A673 (cell line): Measurements from ENCODE around the gene CDHR2.

Source experiments
- EZH2 ChIP-seq: fragments of 200-600 bp; sonication (generic); IDR thresholded peaks from 2 replicates; pipeline ENCODE4 v1.6.1; 2017; ENCODE audit warnings: borderline replicate concordance, low read depth, mild to moderate bottlenecking, mixed read lengths, antibody characterized with exemption, low read length; ENCODE audit not compliant: poor library complexity, severe bottlenecking
- TF ChIP-seq, protein P1 (sequence below): fragments of 300-800, 200-600 bp; sonication (generic); conservative IDR thresholded peaks from 2 replicates; pipeline ENCODE4 v1.5.1; 2017; ENCODE audit warnings: low read depth, mild to moderate bottlenecking, antibody characterized with exemption, low read length, moderate library complexity, mixed read lengths

DNA sequence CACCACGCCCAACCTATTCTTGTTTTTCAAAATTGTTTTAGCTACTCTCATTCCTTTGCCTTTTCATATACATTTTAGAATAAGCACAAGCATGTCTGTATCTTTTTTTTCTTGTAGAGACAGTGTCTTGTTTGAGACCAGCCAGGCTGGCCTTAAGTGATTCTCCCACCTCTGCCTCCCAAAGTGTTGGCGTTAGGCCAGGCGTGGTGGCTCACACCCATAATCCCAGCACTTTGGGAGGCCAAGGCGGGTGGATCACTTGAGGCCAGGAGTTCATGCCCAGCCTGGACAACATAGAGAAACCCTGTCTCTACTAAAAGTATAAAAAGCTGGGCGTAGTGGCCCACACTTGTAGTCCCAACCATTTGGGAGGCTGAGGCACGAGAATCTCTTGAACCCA, 25.0 kb upstream of the CDHR2 start:
- TF ChIP-seq, protein P1, sequence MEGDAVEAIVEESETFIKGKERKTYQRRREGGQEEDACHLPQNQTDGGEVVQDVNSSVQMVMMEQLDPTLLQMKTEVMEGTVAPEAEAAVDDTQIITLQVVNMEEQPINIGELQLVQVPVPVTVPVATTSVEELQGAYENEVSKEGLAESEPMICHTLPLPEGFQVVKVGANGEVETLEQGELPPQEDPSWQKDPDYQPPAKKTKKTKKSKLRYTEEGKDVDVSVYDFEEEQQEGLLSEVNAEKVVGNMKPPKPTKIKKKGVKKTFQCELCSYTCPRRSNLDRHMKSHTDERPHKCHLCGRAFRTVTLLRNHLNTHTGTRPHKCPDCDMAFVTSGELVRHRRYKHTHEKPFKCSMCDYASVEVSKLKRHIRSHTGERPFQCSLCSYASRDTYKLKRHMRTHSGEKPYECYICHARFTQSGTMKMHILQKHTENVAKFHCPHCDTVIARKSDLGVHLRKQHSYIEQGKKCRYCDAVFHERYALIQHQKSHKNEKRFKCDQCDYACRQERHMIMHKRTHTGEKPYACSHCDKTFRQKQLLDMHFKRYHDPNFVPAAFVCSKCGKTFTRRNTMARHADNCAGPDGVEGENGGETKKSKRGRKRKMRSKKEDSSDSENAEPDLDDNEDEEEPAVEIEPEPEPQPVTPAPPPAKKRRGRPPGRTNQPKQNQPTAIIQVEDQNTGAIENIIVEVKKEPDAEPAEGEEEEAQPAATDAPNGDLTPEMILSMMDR: no peak
- TF ChIP-seq EZH2: no peak
